Measurements from ENCODE around the gene TDRD10.

DNA sequence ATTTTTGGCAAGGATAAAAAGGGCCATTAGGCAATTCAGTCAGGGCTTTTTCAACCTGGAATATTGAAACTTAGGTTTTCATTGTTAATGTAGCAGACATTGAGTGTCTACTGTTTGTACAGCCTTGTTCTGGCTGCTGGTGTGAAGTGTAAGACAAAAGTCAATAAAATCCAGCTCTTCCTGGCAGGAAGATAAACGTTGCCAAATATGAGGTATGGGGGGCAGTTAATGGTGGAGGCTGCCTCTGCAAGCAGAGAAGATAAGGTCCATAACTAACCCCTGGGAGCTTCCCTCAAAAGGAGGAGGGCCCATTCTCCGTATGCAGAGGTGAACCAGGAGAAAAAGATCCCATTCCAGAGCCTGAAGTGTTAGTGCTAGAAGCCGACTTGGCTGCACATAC lies 19.7 kb downstream of the TDRD10 start:
- TF ChIP-seq, protein P1, sequence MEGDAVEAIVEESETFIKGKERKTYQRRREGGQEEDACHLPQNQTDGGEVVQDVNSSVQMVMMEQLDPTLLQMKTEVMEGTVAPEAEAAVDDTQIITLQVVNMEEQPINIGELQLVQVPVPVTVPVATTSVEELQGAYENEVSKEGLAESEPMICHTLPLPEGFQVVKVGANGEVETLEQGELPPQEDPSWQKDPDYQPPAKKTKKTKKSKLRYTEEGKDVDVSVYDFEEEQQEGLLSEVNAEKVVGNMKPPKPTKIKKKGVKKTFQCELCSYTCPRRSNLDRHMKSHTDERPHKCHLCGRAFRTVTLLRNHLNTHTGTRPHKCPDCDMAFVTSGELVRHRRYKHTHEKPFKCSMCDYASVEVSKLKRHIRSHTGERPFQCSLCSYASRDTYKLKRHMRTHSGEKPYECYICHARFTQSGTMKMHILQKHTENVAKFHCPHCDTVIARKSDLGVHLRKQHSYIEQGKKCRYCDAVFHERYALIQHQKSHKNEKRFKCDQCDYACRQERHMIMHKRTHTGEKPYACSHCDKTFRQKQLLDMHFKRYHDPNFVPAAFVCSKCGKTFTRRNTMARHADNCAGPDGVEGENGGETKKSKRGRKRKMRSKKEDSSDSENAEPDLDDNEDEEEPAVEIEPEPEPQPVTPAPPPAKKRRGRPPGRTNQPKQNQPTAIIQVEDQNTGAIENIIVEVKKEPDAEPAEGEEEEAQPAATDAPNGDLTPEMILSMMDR (IDR thresholded peaks at IDR 0.05; ENCODE audit: control extremely low read depth in 1 of 3, insufficient read depth in 1 of 3, low read depth in 1 of 3, low read length in 3 of 3): no peak
- no peak for TF ChIP-seq EP300 (IDR thresholded peaks at IDR 0.05; ENCODE audit: borderline replicate concordance in 1 of 2, low read depth in 2 of 2, low read length in 2 of 2)
- no peak for TF ChIP-seq HDAC2 (IDR thresholded peaks at IDR 0.05; ENCODE audit: borderline replicate concordance in 1 of 2, low read depth in 2 of 2, low read length in 2 of 2)
- TF ChIP-seq RFX5 (IDR thresholded peaks at IDR 0.05; ENCODE audit: borderline replicate concordance, low read depth, low read length): no peak
- TF ChIP-seq POLR2AphosphoS5 (IDR thresholded peaks at IDR 0.05; ENCODE audit: low read depth, low read length): no peak
- TF ChIP-seq, protein P2, sequence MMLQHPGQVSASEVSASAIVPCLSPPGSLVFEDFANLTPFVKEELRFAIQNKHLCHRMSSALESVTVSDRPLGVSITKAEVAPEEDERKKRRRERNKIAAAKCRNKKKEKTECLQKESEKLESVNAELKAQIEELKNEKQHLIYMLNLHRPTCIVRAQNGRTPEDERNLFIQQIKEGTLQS (IDR thresholded peaks at IDR 0.05; ENCODE audit: insufficient read depth, low read depth, low read length): no peak
- TF ChIP-seq POLR2A (IDR thresholded peaks at IDR 0.05; ENCODE audit: control extremely low read depth in 1 of 2, low read depth in 2 of 2, low read length in 2 of 2): no peak

All from H1 (cell line).